DMS79 treated with DMSO at 0.1 percent for 48 hours (cell line): Measurements from ENCODE around the gene PPL.

Experiments used
- DNase-seq: peaks from one replicate; lab custom pipeline; 2025; lab: John Stamatoyannopoulos, UW

Gene PPL

DNA sequence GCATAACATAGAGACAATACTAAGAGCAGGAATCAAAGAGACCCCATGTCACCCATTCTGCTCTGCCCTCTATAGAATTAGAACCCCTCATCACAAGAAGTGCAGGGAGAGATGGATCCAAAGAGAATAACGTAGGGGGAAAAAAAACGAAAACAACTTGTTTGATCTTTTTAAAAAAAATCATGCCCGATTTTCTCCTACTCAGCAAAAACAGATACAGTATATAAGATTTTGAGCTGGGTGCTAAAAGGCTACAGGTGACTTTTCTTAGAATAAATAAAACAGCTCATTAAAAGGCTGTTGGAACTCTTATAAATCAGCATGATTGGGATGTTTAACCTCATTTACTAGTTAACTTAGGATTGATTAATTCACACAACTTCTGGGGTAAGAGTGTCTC is 72.2 kb downstream of the PPL start:
- DNase-seq = no peak

DNA sequence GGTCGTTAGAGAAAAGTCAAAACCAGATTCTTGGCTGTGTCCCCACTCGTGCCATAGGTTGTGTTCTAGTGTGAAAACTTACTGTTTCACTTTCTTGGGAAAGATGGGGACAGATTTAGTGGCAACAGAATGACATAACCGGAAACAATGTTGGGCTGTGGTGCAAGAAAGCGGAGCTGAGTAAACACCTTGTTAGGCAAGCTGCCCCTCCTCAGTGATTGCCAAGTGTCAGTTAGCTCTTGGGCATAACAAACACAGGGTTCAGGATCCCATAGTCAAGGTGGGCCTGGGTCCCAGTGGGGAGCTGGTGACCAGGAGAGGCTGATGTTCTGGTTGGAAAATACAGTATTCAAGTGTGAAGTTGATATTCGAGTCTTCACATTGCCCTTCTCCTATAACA is 74.3 kb downstream of the PPL start:
- DNase-seq = no peak

GRCh38 chr16:4860727-4861342 is 76.1 kb downstream of the PPL start:
- no peak for DNase-seq

GRCh38 chr16:4859900-4860255 is 77.1 kb downstream of the PPL start:
- no peak for DNase-seq

DNA sequence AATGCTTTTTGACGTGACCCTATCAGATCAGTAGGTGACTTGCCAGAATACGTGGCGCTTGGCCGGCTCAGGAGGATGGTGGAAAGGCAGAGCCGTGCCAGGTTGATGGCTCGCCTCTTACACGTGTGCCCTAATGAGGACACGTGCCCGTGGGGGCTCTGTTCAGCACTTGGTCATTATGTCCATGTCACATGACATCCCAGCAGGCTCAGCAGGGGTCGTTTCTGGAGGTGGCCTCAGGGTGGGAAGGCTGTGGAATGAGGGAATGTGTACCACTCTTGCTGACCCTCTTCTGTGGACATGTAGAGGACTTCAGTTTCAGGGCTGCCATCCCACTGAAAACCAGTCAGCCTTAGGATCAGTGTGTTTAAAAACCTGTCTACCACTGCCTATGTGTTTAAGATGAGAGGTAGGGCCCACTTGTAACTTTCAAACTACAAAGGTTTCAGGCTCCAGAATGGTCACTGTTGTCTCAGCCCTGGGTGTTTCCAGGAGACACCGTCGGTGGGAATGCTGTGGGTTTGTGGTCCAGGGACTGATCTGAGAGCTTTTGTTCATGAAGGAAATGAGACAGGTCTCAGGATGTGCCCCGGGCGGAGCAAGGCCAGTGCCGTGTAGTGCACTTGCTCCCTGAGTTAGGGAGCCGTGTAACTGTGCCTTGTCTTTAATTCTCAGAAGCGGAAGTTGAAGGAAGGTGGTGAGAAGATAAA is 77.6 kb downstream of the PPL start:
- DNase-seq = no peak

- DNase-seq = no peak
These were observed 81.1 kb downstream of the PPL start for GRCh38 chr16:4855804-4856203.

DNA sequence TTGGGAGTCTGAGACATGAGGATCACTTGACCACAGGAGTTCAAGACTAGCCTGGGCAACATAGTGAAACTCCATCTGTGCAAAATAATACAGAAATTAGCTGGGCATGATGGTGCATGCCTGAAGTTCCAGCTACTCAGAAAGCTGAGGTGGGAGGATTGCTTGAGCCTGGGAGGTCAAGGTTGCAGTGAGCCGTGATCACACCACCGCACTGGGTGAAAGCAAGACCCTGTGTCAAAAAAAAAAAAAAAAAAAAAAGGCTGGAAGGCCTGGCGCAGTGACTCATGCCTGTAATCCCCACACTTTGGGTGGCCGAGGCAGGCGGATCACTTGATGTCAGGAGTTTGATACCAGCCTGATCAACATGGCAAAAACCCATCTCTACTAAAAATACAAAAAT is 81.6 kb downstream of the PPL start:
- DNase-seq = no peak

DNA sequence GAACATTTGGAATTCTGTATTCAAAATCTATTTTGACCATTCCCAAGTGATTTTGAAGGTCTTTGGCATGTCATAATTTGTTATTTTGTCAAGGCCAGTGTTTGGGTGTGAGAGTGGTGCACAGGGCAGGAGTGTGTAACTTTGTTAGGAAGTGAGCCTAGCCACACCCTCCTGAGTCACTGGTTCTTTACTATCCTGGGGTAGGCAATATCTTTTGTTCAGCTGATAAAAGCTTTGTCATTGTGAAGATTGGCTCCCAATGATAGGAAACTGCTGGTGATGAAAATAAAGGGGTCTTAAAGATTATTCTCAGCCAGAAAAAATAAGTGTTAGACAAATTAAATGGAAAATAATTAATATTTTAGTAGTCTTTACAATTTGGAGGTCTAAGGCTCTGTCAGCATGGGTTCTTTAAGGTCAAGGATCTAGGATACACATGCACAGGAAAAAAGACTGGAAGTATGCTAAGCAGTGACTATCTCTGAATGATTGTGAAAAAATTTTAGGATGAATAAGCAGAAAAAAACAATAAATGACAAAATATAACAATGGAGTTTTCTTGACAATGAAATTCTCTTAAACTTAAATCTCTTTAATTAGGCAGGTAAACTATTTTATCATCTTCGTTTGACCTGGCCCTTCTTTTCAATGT is 84.6 kb downstream of the PPL start:
- DNase-seq = no peak

GRCh38 chr16:4850211-4850610 is 86.7 kb downstream of the PPL start:
- DNase-seq = no peak

- DNase-seq = peak; percentile 14
These were observed 89.0 kb downstream of the PPL start for GRCh38 chr16:4847774-4848587.

GRCh38 chr16:4846901-4847773 is 89.8 kb downstream of the PPL start, which contains the start of the genes GLYR1 and UBN1:
GLYR1 (minus strand) TSS chr16:4847288; CDS start chr16:4847265, 23 bp downstream.
UBN1 (plus strand) TSS chr16:4847481; CDS start chr16:4852918, 5,437 bp downstream.
- DNase-seq = peak; percentile 84

DNA sequence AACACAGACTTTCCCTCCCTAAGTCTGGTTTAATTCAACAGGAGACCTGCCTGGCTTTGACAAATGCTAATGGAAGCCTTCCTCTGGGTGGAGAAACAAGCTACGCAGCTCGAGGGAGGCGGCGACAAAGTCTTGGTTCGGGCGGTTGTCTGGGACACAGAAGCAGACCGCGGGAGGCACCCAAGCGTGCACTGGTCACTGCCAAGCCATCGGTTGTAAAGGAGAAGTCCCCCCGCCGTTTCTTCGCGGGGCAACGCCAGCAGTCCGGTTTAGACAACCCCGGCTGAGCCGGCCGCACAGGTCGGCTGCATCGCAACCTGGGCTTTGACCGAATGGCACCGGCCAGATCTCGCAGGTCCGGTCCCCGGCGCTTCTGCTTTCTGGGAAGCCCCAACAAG is 90.4 kb downstream of the PPL start:
- no peak for DNase-seq

GRCh38 chr16:4840984-4841383 is 96.0 kb downstream of the PPL start:
- DNase-seq = no peak

- DNase-seq = no peak
These were observed 97.0 kb downstream of the PPL start for GRCh38 chr16:4839942-4840341.

GRCh38 chr16:4837733-4838501 is 99.0 kb downstream of the PPL start:
- DNase-seq = no peak

- no peak for DNase-seq
These were observed 100.2 kb downstream of the PPL start for GRCh38 chr16:4836727-4837126.

DNA sequence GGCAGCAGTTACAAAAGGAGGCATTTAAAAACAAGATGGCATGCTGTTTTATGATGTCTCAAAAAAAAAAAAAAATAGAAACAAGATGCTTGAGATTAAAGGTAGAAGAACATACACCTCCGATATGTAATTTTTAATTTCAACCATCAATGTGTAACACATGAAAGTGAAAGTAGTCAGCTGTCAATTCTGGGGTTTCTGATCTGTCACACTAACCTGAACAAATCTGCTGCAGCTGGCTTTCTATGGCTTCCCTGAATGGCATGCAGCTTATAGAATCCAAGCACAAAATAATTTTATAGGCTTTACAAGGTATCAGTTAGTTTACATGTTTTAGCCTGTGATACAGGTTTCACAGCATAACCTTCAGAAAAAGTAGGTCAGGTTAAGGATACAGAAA is 103.4 kb downstream of the PPL start:
- no peak for DNase-seq

DNA sequence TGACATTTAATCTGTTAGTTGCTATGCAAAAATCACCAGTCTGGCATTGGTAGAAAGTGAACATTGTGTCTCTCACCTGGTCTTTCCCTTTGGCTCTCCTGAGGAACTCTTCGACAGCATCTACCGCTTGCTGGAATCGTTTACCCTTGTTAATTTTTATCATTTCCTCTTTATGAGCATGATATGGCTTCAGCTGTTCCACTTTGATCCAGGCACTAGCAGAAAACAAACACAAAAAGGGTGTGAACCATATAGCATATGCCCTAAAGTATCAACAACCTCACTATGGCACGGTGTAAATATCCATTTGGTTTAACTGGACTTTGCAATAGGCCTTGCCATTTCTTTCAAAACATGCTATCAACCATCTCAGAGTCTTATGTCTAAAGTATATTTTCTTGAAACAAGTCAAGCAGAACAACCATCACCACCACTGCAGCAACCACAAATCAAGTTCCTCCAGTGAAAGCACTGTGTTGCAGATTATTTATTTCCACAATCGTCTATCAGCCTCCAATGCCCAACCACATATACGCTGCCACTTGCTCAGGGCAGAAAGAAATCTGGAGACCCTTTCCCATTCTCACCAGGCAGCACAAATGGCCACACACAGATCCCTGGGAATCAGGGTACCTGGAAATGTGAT is 104.1 kb downstream of the PPL start:
- DNase-seq = no peak
